Uterus (tissue), 4 donors: ENCODE measurements around the gene FAF1. TPM values are rescaled to one million over a fixed set of nuclear protein-coding genes. Genes with fewer than 3 reads are reported as not detected.

Source experiments
- DNase-seq, 2 donors: peaks; one replicate each; pipeline ENCODE4 v3.0.0-alpha.2; 2019 to 2020
- H3K27ac ChIP-seq, 2 donors: fragments of 200-600 bp; sonication (generic); 1 replicate in 1 of 2; 2 replicates in 1 of 2; pipeline ENCODE4 v1.5.1; 2016 to 2018
- H3K27me3 ChIP-seq, 2 donors: fragments of 200-600 bp; sonication (generic); one replicate each; pipeline ENCODE4 v1.5.1; 2018 to 2019; ENCODE audit warnings: control low read depth in 1 of 2
- H3K36me3 ChIP-seq, 2 donors: fragments of 200-600 bp; sonication (generic); one replicate each; pipeline ENCODE4 v1.5.1; 2019; ENCODE audit warnings: control low read depth in 1 of 2
- H3K4me1 ChIP-seq, 2 donors: fragments of 200-600 bp; sonication (generic); one replicate each; pipeline ENCODE4 v1.5.1; 2018 to 2019; ENCODE audit warnings: control low read depth in 1 of 2
- H3K4me3 ChIP-seq, 2 donors: fragments of 200-600 bp; sonication (generic); 1 replicate in 1 of 2; 2 replicates in 1 of 2; pipeline ENCODE4 v1.5.1; 2018 to 2019; ENCODE audit warnings: mild to moderate bottlenecking in 1 of 2
- H3K9me3 ChIP-seq, 2 donors: fragments of 200-600 bp; sonication (generic); one replicate each; pipeline ENCODE4 v1.5.1; 2019; ENCODE audit warnings: control low read depth in 1 of 2
- CTCF ChIP-seq, 4 experiments: fragments of 200-600 bp in 2 of 4; fragments of 450-650 bp in 2 of 4; sonication (generic) in 2 of 4; IDR thresholded peaks; one replicate each; pipeline ENCODE4 v1.5.1; 2016 to 2019; ENCODE audit warnings: antibody characterized with exemption in 4 of 4, mild to moderate bottlenecking in 2 of 4, moderate library complexity in 1 of 4
- POLR2A ChIP-seq, 2 donors: fragments of 450-650 bp; IDR thresholded peaks; one replicate each; pipeline ENCODE4 v1.6.1; 2016; ENCODE audit warnings: antibody characterized with exemption in 2 of 2, mild to moderate bottlenecking in 1 of 2, moderate library complexity in 1 of 2
- intact Hi-C: fragments of 100-400 bp; cut with DNase I; formaldehyde crosslinking; loops from one replicate; pipeline ENCODE4 v1.15.1; 2023; ENCODE audit warnings: low total_unique reads
- total RNA-seq, 4 donors: library from RNA; depleted of rRNA in 3 of 4; stranded (reverse); fragments of >200 nt in 3 of 4; gene quantifications; one replicate each; pipeline versions ENCODE4 v1.1.0 to v1.2.4, GENCODE V29; 2014 to 2023
- donor health status: DM: yes; HTN: yes; CAD: no.

Gene FAF1
- total RNA-seq, 4 donors from 2014 or later = 34.1 to 77.2 (median 64.1) TPM

- no peaks in the 10 kb centered on the region for H3K4me1 ChIP-seq
- H3K36me3 ChIP-seq = no peaks in the 10 kb centered on the region
- TF ChIP-seq CTCF (IDR thresholded peaks at IDR 0.05) = no peak
- no peak for TF ChIP-seq POLR2A (IDR thresholded peaks at IDR 0.05)
- no peak overlapping the region for H3K4me3 ChIP-seq
- no peak overlapping the region for H3K27ac ChIP-seq
- intact Hi-C loops = no loop called here
- no peaks in the 10 kb centered on the region for H3K9me3 ChIP-seq
- H3K27me3 ChIP-seq = no peaks in the 10 kb centered on the region
- no peak for DNase-seq
These were observed 339.3 kb downstream of the FAF1 start for GRCh38 chr1:50620680-50621329.

GRCh38 chr1:50615036-50615750, 344.9 kb downstream of the FAF1 start:
- Histone ChIP-seq H3K9me3 (no peaks in the 10 kb centered on the region), H3K4me1 (no peaks in the 10 kb centered on the region), H3K27me3 (no peaks in the 10 kb centered on the region), H3K4me3 (no peak overlapping the region), H3K27ac (no peak overlapping the region), H3K36me3 (no peaks in the 10 kb centered on the region)
- intact Hi-C loops = no loop called here
- TF ChIP-seq POLR2A (IDR thresholded peaks at IDR 0.05) = no peak
- DNase-seq = no peak

GRCh38 chr1:50611675-50612074, 348.4 kb downstream of the FAF1 start:
- DNase-seq = no peak
- Histone ChIP-seq H3K27me3 (no peaks in the 10 kb centered on the region), H3K36me3 (no peaks in the 10 kb centered on the region), H3K9me3 (no peaks in the 10 kb centered on the region), H3K4me1 (no peaks in the 10 kb centered on the region), H3K4me3 (no peak overlapping the region), H3K27ac (no peak overlapping the region)
- intact Hi-C loops = no loop called here
- TF ChIP-seq POLR2A (IDR thresholded peaks at IDR 0.05) (no peak), CTCF (IDR thresholded peaks at IDR 0.05) (no peak)

GRCh38 chr1:50610563-50610962, 349.5 kb downstream of the FAF1 start:
- H3K4me3 ChIP-seq = no peak overlapping the region
- no peaks in the 10 kb centered on the region for H3K4me1 ChIP-seq
- H3K36me3 ChIP-seq = no peaks in the 10 kb centered on the region
- no peaks in the 10 kb centered on the region for H3K27me3 ChIP-seq
- intact Hi-C loops = no loop called here
- no peak for TF ChIP-seq POLR2A (IDR thresholded peaks at IDR 0.05)
- DNase-seq = no peak
- no peak overlapping the region for H3K27ac ChIP-seq
- H3K9me3 ChIP-seq = no peaks in the 10 kb centered on the region

GRCh38 chr1:50609508-50609907, 350.6 kb downstream of the FAF1 start:
- Histone ChIP-seq H3K27me3 (no peaks in the 10 kb centered on the region), H3K4me1 (no peaks in the 10 kb centered on the region), H3K27ac (no peak overlapping the region), H3K9me3 (no peaks in the 10 kb centered on the region), H3K4me3 (no peak overlapping the region), H3K36me3 (no peaks in the 10 kb centered on the region)
- TF ChIP-seq POLR2A (IDR thresholded peaks at IDR 0.05) = no peak
- no peak for TF ChIP-seq CTCF (IDR thresholded peaks at IDR 0.05)
- intact Hi-C loops = no loop called here
- no peak for DNase-seq

- Histone ChIP-seq H3K27ac (no peak overlapping the region), H3K9me3 (no peaks in the 10 kb centered on the region), H3K4me1 (no peaks in the 10 kb centered on the region), H3K27me3 (no peaks in the 10 kb centered on the region), H3K4me3 (no peak overlapping the region), H3K36me3 (no peaks in the 10 kb centered on the region)
- intact Hi-C loops = no loop called here
- no peak for DNase-seq
- TF ChIP-seq POLR2A (IDR thresholded peaks at IDR 0.05) = no peak
- no peak for TF ChIP-seq CTCF (IDR thresholded peaks at IDR 0.05)
These were observed 354.7 kb downstream of the FAF1 start for GRCh38 chr1:50605186-50605875.
